ENCODE data around the gene CARD10. TPM values are rescaled to one million over a fixed set of nuclear protein-coding genes. Genes with fewer than 3 reads are reported as not detected.
A peak's percentile ranks its signal among the peaks of the same experiment; 100 is the strongest.

CARD10 gene
- total and polyA plus RNA-seq, 2 of the 13 experiments (the other 11 are each of a cell fraction or from before 2014, with no cell fraction given), result 35.2 to 55.8 TPM

GRCh38 chr22:37538590-37539357, 19.6 kb upstream of the CARD10 start (continued):
- TF ChIP-seq ZBTB34 (CRISPR knock-in tag; IDR thresholded peaks at IDR 0.05), result no peak
- no peak for TF ChIP-seq JDP2 (CRISPR knock-in tag; IDR thresholded peaks at IDR 0.05; ENCODE audit: borderline replicate concordance)
- TF ChIP-seq CREB1 (IDR thresholded peaks at IDR 0.05), result no peak
- no peak for TF ChIP-seq CREB1 (CRISPR knock-in tag; IDR thresholded peaks at IDR 0.05)
- no peak for TF ChIP-seq HIVEP1 (CRISPR knock-in tag; IDR thresholded peaks at IDR 0.05)
- no peak for TF ChIP-seq ZNF75D (CRISPR knock-in tag; IDR thresholded peaks at IDR 0.05; ENCODE audit: borderline replicate concordance)
- no peak for TF ChIP-seq ZBTB21 (CRISPR knock-in tag; IDR thresholded peaks at IDR 0.05)
- TF ChIP-seq HNRNPK (IDR thresholded peaks at IDR 0.05; ENCODE audit: low read depth, low read length, poor library complexity, severe bottlenecking), result no peak
- TF ChIP-seq ZNF761 (CRISPR knock-in tag; conservative IDR thresholded peaks at IDR 0.05), result peak; percentile 57; the same call in 1 of the 2 replicates
- no peak for TF ChIP-seq NAIF1 (CRISPR knock-in tag; IDR thresholded peaks at IDR 0.05; ENCODE audit: borderline replicate concordance)
- TF ChIP-seq GMEB1 (CRISPR knock-in tag; IDR thresholded peaks at IDR 0.05; ENCODE audit: borderline replicate concordance), result no peak; the same call in 1 of the 2 replicates
- TF ChIP-seq FOXJ3 (CRISPR knock-in tag; IDR thresholded peaks at IDR 0.05; ENCODE audit: borderline replicate concordance), result no peak
- TF ChIP-seq ZNF12 (CRISPR knock-in tag; IDR thresholded peaks at IDR 0.05), result no peak
- no peak for TF ChIP-seq ZNF800 (CRISPR knock-in tag; IDR thresholded peaks at IDR 0.05)
- TF ChIP-seq AKNA (CRISPR knock-in tag; IDR thresholded peaks at IDR 0.05; ENCODE audit: borderline replicate concordance), result no peak
- TF ChIP-seq GLI4 (CRISPR knock-in tag; IDR thresholded peaks at IDR 0.05; ENCODE audit: borderline replicate concordance), result no peak
- TF ChIP-seq ZNF143 (CRISPR knock-in tag; IDR thresholded peaks at IDR 0.05), result no peak
- no peak for TF ChIP-seq CENPT (CRISPR knock-in tag; IDR thresholded peaks at IDR 0.05; ENCODE audit: low read depth)
- TF ChIP-seq ZNF777 (CRISPR knock-in tag; IDR thresholded peaks at IDR 0.05), result no peak

Measured in HepG2 (cell line).